GM19397 (cell line): Measurements from ENCODE around the gene PC.
"Not testable (repeated sequence)": the region's sequence is repeated elsewhere in the genome, so short reads cannot be mapped to it uniquely, and the experiment has no call there.

ENCODE experiments used
- ATAC-seq: cut with Tn5 transposase; IDR thresholded peaks from one replicate; pipeline ENCODE4 v1.9.1; 2021; ENCODE audit warnings: mild to moderate bottlenecking, moderate library complexity; ENCODE audit not compliant: unreplicated experiment

PC gene

GRCh38 chr11:66800720-66801428, 157.3 kb downstream of the PC start:
- ATAC-seq: peak; percentile 52

GRCh38 chr11:66799815-66800214, 158.4 kb downstream of the PC start:
- not testable (repeated sequence) for ATAC-seq
